Activated T-helper 1 cell treated with Interleukin-2 at 50 U/mL for 16 hours (primary cell): ENCODE results near the gene OSGIN1.

Experiments
- DNase-seq: peaks from one replicate; pipeline ENCODE4 v3.0.0-alpha.2; 2020; ENCODE audit warnings: low read depth

Gene OSGIN1

DNA sequence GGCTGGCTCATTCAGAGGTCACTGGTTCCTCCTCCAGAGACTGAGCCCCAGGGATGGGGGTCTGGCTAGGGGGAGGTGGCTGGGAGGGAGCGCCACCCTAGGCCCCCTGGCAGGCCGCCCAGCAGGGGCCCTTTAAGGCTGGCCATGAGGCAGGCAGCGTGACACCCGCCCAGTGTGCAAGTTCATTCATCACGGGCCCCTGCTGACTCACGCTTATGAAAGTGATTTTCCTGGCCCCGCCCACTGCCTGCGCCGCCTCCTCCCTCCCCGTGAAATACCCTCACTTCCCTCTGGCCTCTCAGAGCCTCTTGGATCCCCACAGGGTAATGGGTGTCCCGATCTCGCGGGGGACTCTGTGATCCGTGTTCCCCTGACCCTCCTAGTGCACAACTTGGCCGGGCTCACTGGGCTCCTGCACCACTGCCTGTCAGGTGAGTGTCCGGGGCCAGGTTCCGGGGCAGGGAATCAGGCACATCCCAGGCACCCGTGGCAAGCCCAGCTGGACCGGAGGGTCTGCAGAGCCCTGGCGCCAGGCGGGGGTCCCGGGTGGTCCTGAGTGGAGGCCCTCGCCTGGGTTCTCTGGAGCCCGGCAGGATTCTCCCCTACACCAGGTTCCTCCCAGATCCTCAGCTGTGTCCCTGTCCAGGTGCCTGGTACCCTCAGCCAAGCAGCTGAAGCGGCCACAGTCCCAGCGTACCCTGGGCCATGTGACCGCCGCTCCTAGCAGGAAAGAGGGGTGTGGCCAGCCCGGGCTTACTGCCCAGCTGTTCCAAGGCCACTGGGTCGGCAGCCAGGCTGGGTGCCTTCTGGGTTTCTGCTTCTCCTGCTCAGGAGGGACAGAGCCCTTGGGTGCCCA, at the start of gene OSGIN1:
Gene OSGIN1 (plus strand): TSS at position 301 of the 856 bp plus-strand sequence. CDS start 4,432 bp downstream, outside the sequence.
- no peak for DNase-seq

DNA sequence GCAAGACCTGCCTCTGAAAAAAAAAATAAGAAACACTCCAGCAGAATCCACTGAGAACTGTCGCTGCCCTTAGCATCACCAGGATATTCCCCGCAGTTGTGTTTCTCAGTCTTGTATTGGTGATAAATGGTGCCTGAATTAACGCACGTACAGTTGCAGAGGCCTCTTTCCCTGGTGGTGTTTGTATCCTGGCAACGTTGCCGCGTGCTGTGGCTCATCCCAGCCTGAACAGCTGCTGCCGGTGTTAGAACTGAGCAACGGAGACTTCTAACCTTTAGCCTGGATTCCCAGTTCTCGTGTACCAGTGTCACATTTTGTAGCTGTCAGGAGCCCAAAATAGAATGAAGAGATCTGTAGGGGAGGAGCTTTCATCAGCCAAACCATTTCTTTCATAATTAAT, 49.3 kb upstream of the OSGIN1 start:
- no peak for DNase-seq

GRCh38 chr16:83906683-83907082, 46.4 kb upstream of the OSGIN1 start:
- DNase-seq: no peak

GRCh38 chr16:83907111-83907510, 45.9 kb upstream of the OSGIN1 start:
- no peak for DNase-seq

- DNase-seq: no peak
Observed at GRCh38 chr16:83907631-83908250, 45.3 kb upstream of the OSGIN1 start.

GRCh38 chr16:83908798-83909197, 44.2 kb upstream of the OSGIN1 start:
- no peak for DNase-seq

- DNase-seq: no peak
Observed at GRCh38 chr16:83911290-83911689, 41.8 kb upstream of the OSGIN1 start.

DNA sequence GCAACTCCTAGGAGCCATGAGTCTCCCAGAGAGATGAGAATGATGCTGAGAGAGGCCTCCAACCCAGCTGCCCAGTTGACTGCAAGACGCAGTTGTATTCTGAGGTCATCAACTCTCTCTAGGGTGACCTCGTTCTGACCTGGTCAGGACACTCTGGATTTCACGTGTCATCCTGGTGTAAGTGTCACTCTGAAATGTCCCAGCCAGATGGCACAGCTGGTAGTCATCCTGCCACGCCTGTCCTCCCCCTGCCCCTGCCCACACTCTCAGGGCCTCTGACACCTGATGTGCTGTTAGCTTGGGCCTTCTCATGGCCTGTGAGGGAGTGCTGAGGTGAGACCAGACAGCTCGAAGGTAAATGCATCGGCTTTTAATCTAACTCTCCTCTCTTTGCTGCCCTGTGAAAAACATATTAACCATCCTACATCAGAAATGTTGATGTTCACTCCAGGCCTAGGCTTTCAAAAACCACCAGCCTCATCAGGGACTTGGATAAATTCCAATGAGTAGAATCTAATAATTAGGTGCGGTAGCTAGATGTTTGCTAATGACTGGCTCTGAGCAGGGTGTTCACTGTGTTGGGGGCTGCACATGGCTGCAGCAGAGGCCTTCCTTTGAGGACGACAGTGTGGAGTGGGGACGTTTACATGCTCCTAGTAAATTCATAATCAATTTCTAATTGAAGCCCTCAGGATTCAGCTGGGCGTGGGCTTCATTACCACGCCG, 40.4 kb upstream of the OSGIN1 start:
- no peak for DNase-seq

DNA sequence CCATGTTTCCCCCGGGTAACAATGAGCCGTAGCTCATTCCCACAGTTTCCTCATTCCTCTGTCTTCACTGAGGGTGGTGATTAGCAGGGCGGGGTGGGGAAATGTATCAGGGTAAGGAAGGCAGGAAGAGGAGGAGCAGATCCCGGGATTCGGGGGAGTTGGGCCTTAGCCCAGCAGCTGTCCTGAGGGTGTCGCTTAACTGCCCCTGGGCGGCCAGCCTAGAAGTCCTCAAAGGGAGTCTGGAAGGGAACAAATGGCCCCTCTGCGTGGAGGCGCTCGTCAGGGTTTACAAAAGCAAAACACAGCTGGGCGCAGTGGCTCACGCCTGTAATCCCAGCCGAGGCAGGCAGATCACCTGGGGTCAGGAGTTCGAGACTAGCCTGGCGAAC, 39.8 kb upstream of the OSGIN1 start:
- no peak for DNase-seq

GRCh38 chr16:83914091-83914710, 38.8 kb upstream of the OSGIN1 start:
- no peak for DNase-seq

DNA sequence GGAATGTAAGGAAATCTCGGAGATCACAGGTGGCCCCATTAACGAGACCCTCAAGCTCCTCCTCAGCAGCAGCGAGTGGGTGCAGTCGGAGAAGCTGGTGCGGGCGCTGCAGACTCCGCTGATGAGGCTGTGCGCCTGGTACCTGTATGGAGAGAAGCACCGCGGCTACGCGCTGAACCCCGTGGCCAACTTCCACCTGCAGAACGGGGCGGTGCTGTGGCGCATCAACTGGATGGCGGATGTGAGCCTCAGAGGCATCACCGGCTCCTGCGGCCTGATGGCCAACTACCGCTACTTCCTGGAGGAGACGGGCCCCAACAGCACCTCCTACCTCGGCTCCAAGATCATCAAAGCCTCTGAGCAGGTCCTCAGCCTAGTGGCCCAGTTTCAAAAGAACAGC, 38.0 kb upstream of the OSGIN1 start:
- DNase-seq: no peak

DNA sequence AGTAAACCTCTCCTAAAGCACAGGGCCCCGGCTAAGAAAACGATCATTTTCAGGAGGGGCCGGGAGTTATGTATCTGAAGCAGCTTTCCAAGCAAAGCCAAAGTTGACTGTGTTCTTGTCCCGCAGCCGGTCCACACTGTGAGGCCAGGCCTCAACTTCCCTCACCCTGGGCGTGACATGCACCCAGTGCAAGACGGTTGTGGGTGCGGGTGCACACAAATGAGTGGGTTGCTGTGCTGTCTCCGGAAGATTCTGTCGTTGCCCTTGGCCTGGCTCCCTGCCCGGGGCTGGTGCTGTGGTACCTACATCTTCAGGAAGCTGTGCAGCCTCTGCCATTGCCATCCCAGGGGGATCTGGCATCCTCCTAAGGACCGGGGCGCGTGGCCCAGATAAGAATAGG, 37.5 kb upstream of the OSGIN1 start:
- no peak for DNase-seq

- no peak for DNase-seq
Observed at GRCh38 chr16:83917152-83918120, 35.6 kb upstream of the OSGIN1 start.

- DNase-seq: no peak
Observed at GRCh38 chr16:83920894-83921491, 32.0 kb upstream of the OSGIN1 start.

GRCh38 chr16:83923581-83924365, 29.3 kb upstream of the OSGIN1 start:
- no peak for DNase-seq

- DNase-seq: no peak
Observed at GRCh38 chr16:83924686-83925085, 28.4 kb upstream of the OSGIN1 start.

GRCh38 chr16:83925095-83925905, 27.7 kb upstream of the OSGIN1 start:
- no peak for DNase-seq

DNA sequence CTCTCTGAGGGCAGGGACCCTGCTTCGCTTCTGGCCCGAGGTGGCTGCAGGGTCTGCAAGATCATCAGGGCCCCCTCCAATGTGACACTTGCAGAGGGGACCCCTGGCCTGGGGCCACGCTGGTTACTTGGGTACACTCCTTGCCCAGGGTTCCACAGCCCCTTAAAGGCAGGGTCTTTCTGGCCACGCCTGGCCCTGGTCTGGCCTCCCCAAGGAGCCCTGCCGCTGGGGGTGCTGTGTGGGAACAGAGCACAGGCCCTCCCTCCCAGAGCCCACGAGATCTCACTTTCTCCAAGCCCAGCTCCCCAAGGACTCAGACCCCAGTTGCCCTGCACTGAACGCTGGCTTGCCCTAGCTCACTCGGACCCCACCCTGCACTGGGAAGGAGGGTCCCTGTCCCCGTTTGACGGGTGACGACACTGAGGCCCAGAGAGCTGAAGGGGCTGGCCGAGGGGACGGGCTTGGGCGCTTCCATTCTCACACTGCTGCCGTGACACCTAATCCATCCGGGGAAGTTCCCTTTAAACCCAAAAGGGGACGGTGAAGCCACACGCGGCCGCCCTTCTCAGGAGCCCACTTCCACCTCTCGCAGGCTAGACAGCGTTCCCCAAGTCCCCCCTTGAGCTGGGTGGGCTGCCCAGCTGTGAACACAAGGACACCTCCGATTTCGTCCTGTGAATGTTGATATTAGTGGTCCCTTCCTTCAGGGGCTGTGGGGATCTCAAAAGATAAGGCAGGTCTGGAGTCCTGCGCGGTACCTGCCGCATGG, 26.9 kb upstream of the OSGIN1 start:
- DNase-seq: no peak
